SK-N-DZ (cell line): Measurements from ENCODE around the gene CNPY2. TPM values are rescaled to one million over a fixed set of nuclear protein-coding genes. Genes with fewer than 3 reads are reported as not detected.
"Not testable (repeated sequence)": the region's sequence is repeated elsewhere in the genome, so short reads cannot be mapped to it uniquely, and the experiment has no call there.

Experiments used
- DNase-seq: peaks from one replicate; pipeline ENCODE4 v3.0.0-alpha.2; 2015; ENCODE audit warnings: low spot score
- polyA plus RNA-seq, 2 experiments: library from polyadenylated mRNA; depleted of rRNA; stranded (reverse); fragments of >200 nt; gene quantifications; 2 replicates each; pipeline ENCODE4 v1.2.3, GENCODE V29; 2014

Gene CNPY2
- polyA plus RNA-seq (2014; cell fraction: cytosol; rRNA removed), result 153 and 168 TPM in 2 replicates
- 115 and 135 TPM in 2 replicates for polyA plus RNA-seq (2014; cell fraction: nucleus; rRNA removed)

- DNase-seq, result peak; percentile 98
These were observed at the start of gene CNPY2 for GRCh38 chr12:56315622-56316473. Gene CNPY2, minus strand, starts transcription at chr12:56315988. Its CDS starts 771 bp downstream, at chr12:56315217.

- DNase-seq, result no peak
These were observed 46.6 kb upstream of the CNPY2 start, which contains the start of gene APOF for GRCh38 chr12:56362130-56363059. Gene APOF, minus strand, starts transcription at chr12:56362857. Its CDS starts 112 bp downstream, at chr12:56362745.

- DNase-seq, result no peak
These were observed 45.8 kb upstream of the CNPY2 start for GRCh38 chr12:56361487-56362129.

- DNase-seq, result peak; percentile 99
These were observed 44.3 kb upstream of the CNPY2 start, which contains the start of gene STAT2 for GRCh38 chr12:56359851-56360767. Gene STAT2, minus strand, starts transcription at chr12:56360107. Its CDS starts 3,536 bp downstream, at chr12:56356571.

- DNase-seq, result no peak
These were observed 43.2 kb upstream of the CNPY2 start for GRCh38 chr12:56358836-56359532.

- DNase-seq, result no peak
These were observed 35.5 kb upstream of the CNPY2 start for GRCh38 chr12:56351325-56351724.

GRCh38 chr12:56350662-56351061 is 34.9 kb upstream of the CNPY2 start:
- no peak for DNase-seq

GRCh38 chr12:56348776-56349175 is 33.0 kb upstream of the CNPY2 start:
- DNase-seq, result no peak

GRCh38 chr12:56347255-56347654 is 31.5 kb upstream of the CNPY2 start:
- DNase-seq, result not testable (repeated sequence)

GRCh38 chr12:56346675-56347074 is 30.9 kb upstream of the CNPY2 start:
- DNase-seq, result no peak

- not testable (repeated sequence) for DNase-seq
These were observed 26.5 kb upstream of the CNPY2 start for GRCh38 chr12:56342290-56342689.

- DNase-seq, result no peak
These were observed 25.8 kb upstream of the CNPY2 start for GRCh38 chr12:56341616-56342015.

- DNase-seq, result no peak
These were observed 23.3 kb upstream of the CNPY2 start for GRCh38 chr12:56339158-56339422.

- DNase-seq, result no peak
These were observed 22.7 kb upstream of the CNPY2 start, which contains the start of gene IL23A for GRCh38 chr12:56338308-56339157. Gene IL23A, plus strand, starts transcription at chr12:56338884. Its CDS starts 161 bp downstream, at chr12:56339045.

- DNase-seq, result no peak
These were observed 22.0 kb upstream of the CNPY2 start for GRCh38 chr12:56337753-56338251.

GRCh38 chr12:56336361-56337167 is 20.8 kb upstream of the CNPY2 start:
- no peak for DNase-seq

GRCh38 chr12:56335527-56335926 is 19.7 kb upstream of the CNPY2 start:
- DNase-seq, result not testable (repeated sequence)

- DNase-seq, result no peak
These were observed 18.7 kb upstream of the CNPY2 start for GRCh38 chr12:56334490-56334793.
